ENCODE measurements around the gene USP34. TPM values are rescaled to one million over a fixed set of nuclear protein-coding genes. Genes with fewer than 3 reads are reported as not detected.

The USP34 gene
- total RNA-seq, 2 donors from 2014 or later, result 66.0 to 76.0 TPM

DNA sequence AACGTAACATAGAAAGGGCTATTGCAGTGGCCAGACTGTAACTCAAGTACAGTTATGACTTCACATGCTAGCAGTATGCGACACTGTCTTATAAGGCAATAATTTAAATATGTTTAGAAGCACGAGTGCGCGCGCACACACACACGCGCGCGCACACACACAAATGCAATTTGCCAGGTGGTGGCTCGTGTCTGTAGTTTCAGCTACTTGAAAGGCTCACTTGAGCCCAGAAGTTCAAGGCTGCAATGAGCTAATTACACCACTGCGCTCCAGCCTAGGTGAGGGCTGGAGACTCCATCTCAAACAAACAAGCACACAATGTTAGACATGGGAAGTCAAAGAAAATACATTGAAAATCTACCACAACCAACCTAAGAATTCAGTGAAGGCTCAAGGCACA is 103.7 kb downstream of the USP34 start:
- DNase-seq (ENCODE audit: low spot score), result no peak
- no peak overlapping the region for H3K4me3 ChIP-seq
- H3K4me1 ChIP-seq, result no peaks in the 10 kb centered on the region
- H3K36me3 ChIP-seq, result peaks cover 18% of the 10 kb centered on the region
- TF ChIP-seq CTCF (IDR thresholded peaks at IDR 0.05), result no peak
- no peaks in the 10 kb centered on the region for H3K9me3 ChIP-seq
- no peaks in the 10 kb centered on the region for H3K27me3 ChIP-seq
- no peak overlapping the region for H3K27ac ChIP-seq

DNA sequence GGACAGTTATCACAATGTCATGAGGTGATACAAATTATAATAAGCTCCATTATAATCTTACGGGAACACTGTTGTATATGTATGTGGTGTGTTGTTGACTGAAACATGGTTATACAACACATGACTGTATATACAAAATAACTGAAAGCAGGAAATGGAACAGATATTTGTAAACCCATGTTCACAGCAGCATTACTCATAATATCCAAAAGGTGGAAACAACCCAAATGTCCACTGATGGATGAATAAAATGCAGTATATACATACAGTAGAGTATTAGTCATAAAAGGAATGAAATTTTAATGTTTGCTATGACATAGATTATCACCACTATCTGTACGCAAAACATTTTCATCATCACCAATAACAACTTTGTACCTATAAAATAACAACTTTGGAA is 107.3 kb downstream of the USP34 start:
- peaks cover 6% of the 10 kb centered on the region for H3K36me3 ChIP-seq
- peaks cover 0 to 8% of the 10 kb centered on the region in 2 donors for H3K4me1 ChIP-seq
- no peaks in the 10 kb centered on the region for H3K27me3 ChIP-seq
- DNase-seq (ENCODE audit: low spot score), result no peak
- H3K4me3 ChIP-seq, result no peak overlapping the region
- TF ChIP-seq CTCF (IDR thresholded peaks at IDR 0.05), result no peak
- H3K9me3 ChIP-seq, result no peaks in the 10 kb centered on the region
- H3K27ac ChIP-seq, result no peak overlapping the region

- Histone ChIP-seq H3K4me1 (peaks cover 0 to 10% of the 10 kb centered on the region in 2 donors), H3K4me3 (no peak overlapping the region), H3K27me3 (no peaks in the 10 kb centered on the region), H3K9me3 (no peaks in the 10 kb centered on the region), H3K36me3 (peaks cover 7% of the 10 kb centered on the region), H3K27ac (no peak overlapping the region)
- DNase-seq (ENCODE audit: low spot score), result no peak
- TF ChIP-seq CTCF (IDR thresholded peaks at IDR 0.05), result no peak
Measured at GRCh38 chr2:61362873-61363272, 108.0 kb downstream of the USP34 start.

DNA sequence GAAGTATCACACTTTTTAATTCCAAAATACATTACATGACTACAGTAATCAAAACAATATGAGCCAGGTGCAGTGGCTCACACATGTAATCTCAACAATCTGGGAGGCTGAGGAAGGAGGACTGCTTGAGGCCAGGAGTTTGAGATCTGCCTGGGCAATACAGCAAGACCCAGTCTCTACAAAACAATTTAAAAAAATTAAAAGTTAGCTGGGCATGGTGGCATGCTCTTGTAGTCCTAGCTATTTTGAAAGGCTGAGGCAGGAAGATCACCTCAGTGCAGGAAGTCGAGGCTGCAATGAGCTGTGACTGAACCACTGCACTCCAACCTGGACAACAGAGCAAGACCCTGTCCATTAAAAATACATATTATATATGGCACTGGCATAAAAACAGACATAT is 109.8 kb downstream of the USP34 start:
- no peak for DNase-seq (ENCODE audit: low spot score)
- no peak for TF ChIP-seq CTCF (IDR thresholded peaks at IDR 0.05)

GRCh38 chr2:61359058-61359457 is 111.8 kb downstream of the USP34 start:
- peaks cover 0 to 24% of the 10 kb centered on the region in 2 donors for H3K4me1 ChIP-seq
- DNase-seq (ENCODE audit: low spot score), result no peak
- H3K27me3 ChIP-seq, result no peaks in the 10 kb centered on the region
- peaks cover 0 to 6% of the 10 kb centered on the region in 2 donors for H3K9me3 ChIP-seq
- peak overlapping the region in 1 of 2 donors; percentile 23 for H3K27ac ChIP-seq
- no peak for TF ChIP-seq CTCF (IDR thresholded peaks at IDR 0.05)
- H3K4me3 ChIP-seq, result no peak overlapping the region
- peaks cover 11% of the 10 kb centered on the region for H3K36me3 ChIP-seq

More for the DNA sequence above, 109.8 kb downstream of the USP34 start:
- H3K36me3 ChIP-seq, result peaks cover 4% of the 10 kb centered on the region
- H3K27ac ChIP-seq, result no peak overlapping the region
- H3K27me3 ChIP-seq, result no peaks in the 10 kb centered on the region
- H3K9me3 ChIP-seq, result no peaks in the 10 kb centered on the region
- peaks cover 0 to 21% of the 10 kb centered on the region in 2 donors for H3K4me1 ChIP-seq
- H3K4me3 ChIP-seq, result no peak overlapping the region

DNA sequence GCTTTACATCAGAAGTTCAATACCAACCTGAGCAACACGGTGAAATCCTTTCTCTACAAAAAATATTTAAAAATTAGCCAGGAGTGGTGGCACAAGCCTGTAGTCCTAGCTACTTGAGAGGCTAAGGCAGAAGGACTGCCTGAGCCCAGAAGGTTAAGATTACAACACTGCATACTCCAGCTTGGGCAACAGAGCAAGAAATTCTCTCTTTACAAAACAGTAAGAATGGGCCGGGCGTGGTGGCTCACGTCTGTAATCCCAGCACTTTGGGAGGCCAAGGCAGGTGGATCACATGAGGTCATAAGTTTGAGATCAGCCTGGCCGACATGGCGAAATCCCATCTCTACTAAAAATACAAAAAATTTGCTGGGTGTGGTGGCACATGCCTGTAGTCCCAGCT is 113.2 kb downstream of the USP34 start:
- no peak overlapping the region for H3K4me3 ChIP-seq

More for the DNA sequence above, 113.2 kb downstream of the USP34 start:
- Histone ChIP-seq H3K4me1 (peaks cover 0 to 24% of the 10 kb centered on the region in 2 donors), H3K36me3 (peaks cover 11% of the 10 kb centered on the region), H3K27me3 (no peaks in the 10 kb centered on the region), H3K27ac (no peak overlapping the region), H3K9me3 (peaks cover 0 to 12% of the 10 kb centered on the region in 2 donors)
- no peak for DNase-seq (ENCODE audit: low spot score)
- no peak for TF ChIP-seq CTCF (IDR thresholded peaks at IDR 0.05)
